A673 (cell line): ENCODE measurements around the gene PCDHGB4. TPM values are rescaled to one million over a fixed set of nuclear protein-coding genes. Genes with fewer than 3 reads are reported as not detected.
A peak's percentile ranks its signal among the peaks of the same experiment; 100 is the strongest.
"Not testable (repeated sequence)": the region's sequence is repeated elsewhere in the genome, so short reads cannot be mapped to it uniquely, and the experiment has no call there.

ENCODE experiments used
- BruUV-seq: library from RNA; stranded (reverse); fragments of 400-500 nt; replicated peaks from 2 replicates; lab custom pipeline; 2021; lab: Mats Ljungman, UMichigan
- CTCF ChIA-PET: fragments of 300-600 bp; sonication (Branson Sonifier 250); formaldehyde crosslinking; loops from one replicate; lab custom pipeline; 2022; ENCODE audit warnings: antibody characterized with exemption; lab: Charles Lee
- POLR2A ChIA-PET: fragments of 300-600 bp; sonication (Branson Sonifier 250); formaldehyde crosslinking; loops from one replicate; lab custom pipeline; 2022; ENCODE audit warnings: antibody characterized with exemption; ENCODE audit not compliant: low non-redundant PET; lab: Charles Lee
- DNase-seq: peaks from one replicate; pipeline ENCODE4 v3.0.0-alpha.2; 2015; ENCODE audit warnings: low spot score
- H3K27ac ChIP-seq: fragments of 200-600 bp; sonication (generic); 2 replicates; pipeline ENCODE4 v1.5.1; 2016; ENCODE audit warnings: mixed run types, low read depth, mild to moderate bottlenecking, mixed read lengths, antibody characterized with exemption, low read length; ENCODE audit not compliant: poor library complexity, severe bottlenecking
- H3K27me3 ChIP-seq: fragments of 200-600 bp; sonication (generic); replicated peaks from 2 replicates; pipeline ENCODE4 v1.6.1; 2017; ENCODE audit warnings: mixed run types, low read depth, mild to moderate bottlenecking, mixed read lengths, antibody characterized with exemption, low read length; ENCODE audit not compliant: insufficient read depth, poor library complexity
- H3K36me3 ChIP-seq: fragments of 200-600 bp; sonication (generic); 2 replicates; pipeline ENCODE4 v1.6.1; 2016; ENCODE audit warnings: mixed run types, mild to moderate bottlenecking, mixed read lengths, antibody characterized with exemption, low read length; ENCODE audit not compliant: insufficient read depth, poor library complexity, severe bottlenecking
- H3K4me1 ChIP-seq: fragments of 200-600 bp; sonication (generic); 2 replicates; pipeline ENCODE4 v1.6.1; 2017; ENCODE audit warnings: mixed run types, mild to moderate bottlenecking, mixed read lengths, antibody characterized with exemption, low read length; ENCODE audit not compliant: insufficient read depth, poor library complexity, severe bottlenecking
- H3K4me3 ChIP-seq: fragments of 200-600 bp; sonication (generic); 2 replicates; pipeline ENCODE4 v1.5.1; 2016; ENCODE audit warnings: low read depth, mixed run types, mild to moderate bottlenecking, mixed read lengths, low read length; ENCODE audit not compliant: poor library complexity, severe bottlenecking
- H3K9me3 ChIP-seq: fragments of 200-600 bp; sonication (generic); 2 replicates; pipeline ENCODE4 v1.6.1; 2016; ENCODE audit warnings: mixed run types, low read depth, mild to moderate bottlenecking, mixed read lengths, antibody characterized with exemption, low read length; ENCODE audit not compliant: poor library complexity, severe bottlenecking
- EZH2 ChIP-seq: fragments of 200-600 bp; sonication (generic); IDR thresholded peaks from 2 replicates; pipeline ENCODE4 v1.6.1; 2017; ENCODE audit warnings: borderline replicate concordance, low read depth, mild to moderate bottlenecking, mixed read lengths, antibody characterized with exemption, low read length; ENCODE audit not compliant: poor library complexity, severe bottlenecking
- intact Hi-C: fragments of 100-400 bp; cut with micrococcal nuclease; formaldehyde crosslinking; loops from one replicate; pipeline ENCODE4 v1.10.0; 2022; ENCODE audit not compliant: unreplicated experiment
- total RNA-seq: library from RNA; stranded (reverse); gene quantifications from 2 replicates; pipeline ENCODE4 v1.2.3, GENCODE V29; 2021
- TF ChIP-seq, protein P1 (sequence below): fragments of 300-800, 200-600 bp; sonication (generic); conservative IDR thresholded peaks from 2 replicates; pipeline ENCODE4 v1.5.1; 2017; ENCODE audit warnings: low read depth, mild to moderate bottlenecking, antibody characterized with exemption, low read length, moderate library complexity, mixed read lengths

PCDHGB4 gene
- total RNA-seq, 1 experiment from 2014 or later = 2.5 TPM

DNA sequence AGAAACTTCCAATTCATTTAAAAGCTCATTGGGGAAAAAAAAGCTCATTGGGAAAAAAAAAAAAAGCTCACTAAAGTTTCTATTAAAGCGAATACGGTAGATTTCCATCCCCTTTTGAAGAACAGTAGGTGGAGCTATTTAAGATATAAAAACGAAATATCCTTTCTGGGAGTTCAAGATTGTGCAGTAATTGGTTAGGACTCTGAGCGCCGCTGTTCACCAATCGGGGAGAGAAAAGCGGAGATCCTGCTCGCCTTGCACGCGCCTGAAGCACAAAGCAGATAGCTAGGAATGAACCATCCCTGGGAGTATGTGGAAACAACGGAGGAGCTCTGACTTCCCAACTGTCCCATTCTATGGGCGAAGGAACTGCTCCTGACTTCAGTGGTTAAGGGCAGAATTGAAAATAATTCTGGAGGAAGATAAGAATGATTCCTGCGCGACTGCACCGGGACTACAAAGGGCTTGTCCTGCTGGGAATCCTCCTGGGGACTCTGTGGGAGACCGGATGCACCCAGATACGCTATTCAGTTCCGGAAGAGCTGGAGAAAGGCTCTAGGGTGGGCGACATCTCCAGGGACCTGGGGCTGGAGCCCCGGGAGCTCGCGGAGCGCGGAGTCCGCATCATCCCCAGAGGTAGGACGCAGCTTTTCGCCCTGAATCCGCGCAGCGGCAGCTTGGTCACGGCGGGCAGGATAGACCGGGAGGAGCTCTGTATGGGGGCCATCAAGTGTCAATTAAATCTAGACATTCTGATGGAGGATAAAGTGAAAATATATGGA lies 43.0 kb downstream of the PCDHGB4 start, which contains the start of gene PCDHGA12:
PCDHGA12 (plus strand) TSS at position 176 of the 782 bp plus-strand sequence; CDS start at position 429, 253 bp downstream.
- intact Hi-C loops = no loop called here

DNA sequence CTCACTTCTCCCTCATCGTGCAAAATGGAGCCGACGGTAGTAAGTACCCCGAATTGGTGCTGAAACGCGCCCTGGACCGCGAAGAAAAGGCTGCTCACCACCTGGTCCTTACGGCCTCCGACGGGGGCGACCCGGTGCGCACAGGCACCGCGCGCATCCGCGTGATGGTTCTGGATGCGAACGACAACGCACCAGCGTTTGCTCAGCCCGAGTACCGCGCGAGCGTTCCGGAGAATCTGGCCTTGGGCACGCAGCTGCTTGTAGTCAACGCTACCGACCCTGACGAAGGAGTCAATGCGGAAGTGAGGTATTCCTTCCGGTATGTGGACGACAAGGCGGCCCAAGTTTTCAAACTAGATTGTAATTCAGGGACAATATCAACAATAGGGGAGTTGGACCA lies 43.8 kb downstream of the PCDHGB4 start:
- Histone ChIP-seq H3K27ac (no peak overlapping the region), H3K27me3 (no peaks in the 10 kb centered on the region), H3K9me3 (peaks cover 65% of the 10 kb centered on the region), H3K36me3 (peaks cover 57% of the 10 kb centered on the region), H3K4me1 (no peaks in the 10 kb centered on the region), H3K4me3 (no peak overlapping the region)
- CTCF ChIA-PET = no interaction called here
- intact Hi-C loops = no loop called here
- TF ChIP-seq EZH2 = no peak
- TF ChIP-seq, protein P1, sequence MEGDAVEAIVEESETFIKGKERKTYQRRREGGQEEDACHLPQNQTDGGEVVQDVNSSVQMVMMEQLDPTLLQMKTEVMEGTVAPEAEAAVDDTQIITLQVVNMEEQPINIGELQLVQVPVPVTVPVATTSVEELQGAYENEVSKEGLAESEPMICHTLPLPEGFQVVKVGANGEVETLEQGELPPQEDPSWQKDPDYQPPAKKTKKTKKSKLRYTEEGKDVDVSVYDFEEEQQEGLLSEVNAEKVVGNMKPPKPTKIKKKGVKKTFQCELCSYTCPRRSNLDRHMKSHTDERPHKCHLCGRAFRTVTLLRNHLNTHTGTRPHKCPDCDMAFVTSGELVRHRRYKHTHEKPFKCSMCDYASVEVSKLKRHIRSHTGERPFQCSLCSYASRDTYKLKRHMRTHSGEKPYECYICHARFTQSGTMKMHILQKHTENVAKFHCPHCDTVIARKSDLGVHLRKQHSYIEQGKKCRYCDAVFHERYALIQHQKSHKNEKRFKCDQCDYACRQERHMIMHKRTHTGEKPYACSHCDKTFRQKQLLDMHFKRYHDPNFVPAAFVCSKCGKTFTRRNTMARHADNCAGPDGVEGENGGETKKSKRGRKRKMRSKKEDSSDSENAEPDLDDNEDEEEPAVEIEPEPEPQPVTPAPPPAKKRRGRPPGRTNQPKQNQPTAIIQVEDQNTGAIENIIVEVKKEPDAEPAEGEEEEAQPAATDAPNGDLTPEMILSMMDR = no peak
- DNase-seq = no peak
- no TSS peak for BruUV-seq
- POLR2A ChIA-PET = no interaction called here

More for the DNA sequence above, 43.0 kb downstream of the PCDHGB4 start, which contains the start of gene PCDHGA12:
- no peak for TF ChIP-seq EZH2
- TF ChIP-seq, protein P1 = no peak
- H3K4me1 ChIP-seq = no peaks in the 10 kb centered on the region
- no TSS peak for BruUV-seq
- H3K36me3 ChIP-seq = peaks cover 63% of the 10 kb centered on the region
- DNase-seq = peak; percentile 7
- ChIA-PET POLR2A (interaction anchor here (0.7 kb wide), 1 partner anchor 62 kb away, joined by 9 read pairs; no protein-coding TSS in a partner anchor), CTCF (interaction anchor here (1.2 kb wide), 1 partner anchor 10 kb away, joined by 4 read pairs; the partner anchor contains the start of gene PCDHGA11)
- peaks cover 70% of the 10 kb centered on the region for H3K9me3 ChIP-seq
- H3K27me3 ChIP-seq = no peaks in the 10 kb centered on the region
- H3K27ac ChIP-seq = no peak within 1 kb of the TSS
- H3K4me3 ChIP-seq = no peak within 1 kb of the TSS

DNA sequence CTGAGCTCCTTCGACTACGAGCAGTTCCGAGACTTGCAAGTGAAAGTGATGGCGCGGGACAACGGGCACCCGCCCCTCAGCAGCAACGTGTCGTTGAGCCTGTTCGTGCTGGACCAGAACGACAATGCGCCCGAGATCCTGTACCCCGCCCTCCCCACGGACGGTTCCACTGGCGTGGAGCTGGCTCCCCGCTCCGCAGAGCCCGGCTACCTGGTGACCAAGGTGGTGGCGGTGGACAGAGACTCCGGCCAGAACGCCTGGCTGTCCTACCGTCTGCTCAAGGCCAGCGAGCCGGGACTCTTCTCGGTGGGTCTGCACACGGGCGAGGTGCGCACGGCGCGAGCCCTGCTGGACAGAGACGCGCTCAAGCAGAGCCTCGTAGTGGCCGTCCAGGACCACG lies 44.8 kb downstream of the PCDHGB4 start:
- H3K36me3 ChIP-seq = peaks cover 46% of the 10 kb centered on the region
- POLR2A ChIA-PET, H3K4me3 ChIP-seq, H3K27me3 ChIP-seq, H3K4me1 ChIP-seq, H3K27ac ChIP-seq, intact Hi-C loops, BruUV-seq, CTCF ChIA-PET, DNase-seq: not testable (repeated sequence)
- peaks cover 57% of the 10 kb centered on the region for H3K9me3 ChIP-seq

DNA sequence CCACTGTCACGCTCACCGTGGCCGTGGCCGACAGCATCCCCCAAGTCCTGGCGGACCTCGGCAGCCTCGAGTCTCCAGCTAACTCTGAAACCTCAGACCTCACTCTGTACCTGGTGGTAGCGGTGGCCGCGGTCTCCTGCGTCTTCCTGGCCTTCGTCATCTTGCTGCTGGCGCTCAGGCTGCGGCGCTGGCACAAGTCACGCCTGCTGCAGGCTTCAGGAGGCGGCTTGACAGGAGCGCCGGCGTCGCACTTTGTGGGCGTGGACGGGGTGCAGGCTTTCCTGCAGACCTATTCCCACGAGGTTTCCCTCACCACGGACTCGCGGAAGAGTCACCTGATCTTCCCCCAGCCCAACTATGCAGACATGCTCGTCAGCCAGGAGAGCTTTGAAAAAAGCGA lies 45.2 kb downstream of the PCDHGB4 start:
- CTCF ChIA-PET, DNase-seq, POLR2A ChIA-PET, H3K4me1 ChIP-seq, H3K27me3 ChIP-seq, BruUV-seq, intact Hi-C loops, H3K27ac ChIP-seq, H3K4me3 ChIP-seq: not testable (repeated sequence)
- H3K9me3 ChIP-seq = peaks cover 53% of the 10 kb centered on the region
- peaks cover 42% of the 10 kb centered on the region for H3K36me3 ChIP-seq
